Measurements from ENCODE around the gene GCLC.
"Not testable (repeated sequence)": the region's sequence is repeated elsewhere in the genome, so short reads cannot be mapped to it uniquely, and the experiment has no call there.

Gene GCLC

GRCh38 chr6:53564401-53565065, 19.6 kb upstream of the GCLC start:
- intact Hi-C loops (cut with DNase I) = no loop called here
- DNase-seq = no peak

GRCh38 chr6:53556986-53557715, 12.2 kb upstream of the GCLC start:
- intact Hi-C loops (cut with DNase I) = no loop called here
- no peak for DNase-seq

- intact Hi-C loops (cut with DNase I) = not testable (repeated sequence)
These were observed 8.7 kb upstream of the GCLC start for GRCh38 chr6:53553600-53553999.

GRCh38 chr6:53551681-53552080, 6.8 kb upstream of the GCLC start:
- DNase-seq; intact Hi-C loops (cut with DNase I): not testable (repeated sequence)

More at GRCh38 chr6:53553600-53553999, 8.7 kb upstream of the GCLC start:
- DNase-seq = not testable (repeated sequence)

GRCh38 chr6:53547811-53548496, 3.1 kb upstream of the GCLC start:
- DNase-seq = peak; percentile 95 to 99 (median 98)
- intact Hi-C loops (cut with DNase I) = loop anchor here (5.0 kb wide), 1 partner anchor 244 kb away; no protein-coding TSS in a partner anchor

- no peak for DNase-seq
- intact Hi-C loops (cut with DNase I) = loop anchor here (5.0 kb wide), 1 partner anchor 245 kb away; no protein-coding TSS in a partner anchor
These were observed 2.4 kb upstream of the GCLC start for GRCh38 chr6:53547166-53547810.

- DNase-seq = no peak
- intact Hi-C loops (cut with DNase I) = loop anchor here (5.0 kb wide), 1 partner anchor 246 kb away; no protein-coding TSS in a partner anchor
These were observed 1.4 kb upstream of the GCLC start for GRCh38 chr6:53546281-53546680.

- peak in 5 of 10 donors; percentile 9 to 82 (median 16) for DNase-seq
- intact Hi-C loops (cut with DNase I) = loop anchor here (2.0 to 5.0 kb wide), 3 partner anchors 47 to 183 kb away; no protein-coding TSS in a partner anchor
These were observed 758 bp downstream of the GCLC start for GRCh38 chr6:53544217-53544469.

GRCh38 chr6:53543359-53544216, 1.3 kb downstream of the GCLC start:
- DNase-seq = no peak
- intact Hi-C loops (cut with DNase I) = loop anchor here (2.0 to 5.0 kb wide), 3 partner anchors 46 to 184 kb away; no protein-coding TSS in a partner anchor

- intact Hi-C loops (cut with DNase I) = loop anchor here (5.0 kb wide), 2 partner anchors 45 to 185 kb away; no protein-coding TSS in a partner anchor
These were observed 3.0 kb downstream of the GCLC start for GRCh38 chr6:53541900-53542299.

GRCh38 chr6:53540129-53540692, 4.7 kb downstream of the GCLC start:
- intact Hi-C loops (cut with DNase I) = loop anchor here (5.0 kb wide), 2 partner anchors 43 to 187 kb away; no protein-coding TSS in a partner anchor
- no peak for DNase-seq

More at GRCh38 chr6:53541900-53542299, 3.0 kb downstream of the GCLC start:
- DNase-seq = no peak

- intact Hi-C loops (cut with DNase I) = no loop called here
- DNase-seq = no peak
These were observed 5.3 kb downstream of the GCLC start for GRCh38 chr6:53539561-53539960.

- intact Hi-C loops (cut with DNase I) = no loop called here
- no peak for DNase-seq
These were observed 8.3 kb downstream of the GCLC start for GRCh38 chr6:53536561-53536960.

- intact Hi-C loops (cut with DNase I) = no loop called here
- no peak for DNase-seq
These were observed 12.0 kb downstream of the GCLC start for GRCh38 chr6:53532942-53533341.

- DNase-seq = no peak
- intact Hi-C loops (cut with DNase I) = no loop called here
These were observed 12.7 kb downstream of the GCLC start for GRCh38 chr6:53532061-53532797.

GRCh38 chr6:53530780-53531386, 14.0 kb downstream of the GCLC start:
- intact Hi-C loops (cut with DNase I) = no loop called here
- DNase-seq = no peak

- intact Hi-C loops (cut with DNase I) = no loop called here
- DNase-seq = no peak
These were observed 14.6 kb downstream of the GCLC start for GRCh38 chr6:53530346-53530745.

- DNase-seq = peak in 1 of 10 donors; percentile 64
- intact Hi-C loops (cut with DNase I) = no loop called here
These were observed 15.4 kb downstream of the GCLC start for GRCh38 chr6:53529324-53530036.
